HG03575 (cell line): Measurements from ENCODE around the gene CYP1A1.

Experiments
- ATAC-seq: cut with Tn5 transposase; IDR thresholded peaks from one replicate; pipeline ENCODE4 v1.9.1; 2021; ENCODE audit not compliant: unreplicated experiment, insufficient number of reproducible peaks, low FRiP score; ENCODE audit errors: extremely low read depth

Gene CYP1A1

DNA sequence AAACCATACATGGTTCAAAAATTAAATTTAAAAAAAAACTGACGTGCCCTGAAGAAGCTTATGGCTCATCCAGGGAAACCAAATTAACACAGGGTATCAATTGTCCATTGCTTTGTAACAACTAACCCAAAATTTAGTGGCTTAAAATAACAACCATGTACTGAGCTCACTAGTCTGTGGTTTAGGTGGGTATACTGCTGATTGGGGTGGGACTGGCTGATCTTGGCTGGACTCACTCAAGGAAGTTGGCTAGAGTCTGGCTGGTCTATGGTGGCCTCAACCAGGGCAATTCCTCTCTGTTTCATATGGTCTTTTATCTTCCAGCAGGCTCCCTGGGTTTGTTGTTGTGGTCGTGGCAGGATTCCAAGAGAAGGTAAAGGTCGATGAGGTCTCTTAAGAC is 15.4 kb downstream of the CYP1A1 start:
- ATAC-seq, result no peak

DNA sequence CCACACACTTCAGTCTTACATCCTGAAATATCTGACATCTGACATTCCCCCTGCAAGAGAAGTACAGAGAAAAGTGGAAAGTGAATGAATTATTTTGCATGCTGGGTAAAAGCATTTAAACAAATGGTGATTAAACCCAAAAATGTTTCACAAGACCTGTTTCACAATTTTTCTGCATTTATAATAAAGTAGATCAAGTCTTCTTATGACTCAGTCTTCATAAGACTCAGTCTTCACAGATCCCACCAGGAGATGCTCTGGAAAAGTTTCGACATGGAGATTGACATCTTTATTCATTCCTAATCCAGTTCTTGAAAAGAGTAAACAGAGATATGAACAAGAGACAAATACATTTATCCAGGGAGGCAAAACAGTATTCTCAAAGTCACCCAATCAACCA is 16.3 kb downstream of the CYP1A1 start:
- no peak for ATAC-seq

DNA sequence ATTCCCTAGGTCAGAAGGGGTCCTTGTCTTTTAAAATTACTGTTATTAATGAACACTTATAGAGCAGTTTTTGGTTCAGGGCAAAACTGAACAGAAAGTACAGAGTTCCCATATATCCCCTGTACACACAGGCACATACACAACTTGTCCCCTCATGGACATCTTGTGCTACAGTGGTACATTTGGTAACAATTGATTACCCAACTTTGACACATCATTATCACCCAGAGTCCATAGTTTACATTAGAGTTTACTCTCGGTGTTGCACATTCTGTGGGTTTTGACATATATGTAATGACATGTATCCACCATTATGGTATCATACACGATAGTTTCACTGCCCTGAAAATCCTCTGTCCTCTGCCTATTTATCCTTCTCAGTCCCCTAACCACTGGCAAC is 28.5 kb downstream of the CYP1A1 start:
- ATAC-seq, result no peak

DNA sequence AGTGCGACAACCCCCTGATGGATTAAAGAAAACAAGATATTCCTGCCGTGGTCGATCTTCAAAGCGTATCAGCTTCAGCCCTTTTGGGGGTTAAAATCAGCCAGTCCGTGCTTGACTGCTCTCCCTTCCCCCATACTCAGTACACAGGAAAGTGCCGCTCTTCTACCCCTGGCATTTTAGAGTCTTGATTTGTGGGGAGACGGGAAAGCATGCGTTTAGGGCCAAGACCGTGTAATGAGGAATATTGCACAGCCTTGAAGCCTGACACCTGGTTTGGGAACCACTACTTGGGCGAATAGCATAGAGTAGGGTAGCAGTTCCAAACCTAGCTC is 29.0 kb downstream of the CYP1A1 start:
- ATAC-seq, result no peak

DNA sequence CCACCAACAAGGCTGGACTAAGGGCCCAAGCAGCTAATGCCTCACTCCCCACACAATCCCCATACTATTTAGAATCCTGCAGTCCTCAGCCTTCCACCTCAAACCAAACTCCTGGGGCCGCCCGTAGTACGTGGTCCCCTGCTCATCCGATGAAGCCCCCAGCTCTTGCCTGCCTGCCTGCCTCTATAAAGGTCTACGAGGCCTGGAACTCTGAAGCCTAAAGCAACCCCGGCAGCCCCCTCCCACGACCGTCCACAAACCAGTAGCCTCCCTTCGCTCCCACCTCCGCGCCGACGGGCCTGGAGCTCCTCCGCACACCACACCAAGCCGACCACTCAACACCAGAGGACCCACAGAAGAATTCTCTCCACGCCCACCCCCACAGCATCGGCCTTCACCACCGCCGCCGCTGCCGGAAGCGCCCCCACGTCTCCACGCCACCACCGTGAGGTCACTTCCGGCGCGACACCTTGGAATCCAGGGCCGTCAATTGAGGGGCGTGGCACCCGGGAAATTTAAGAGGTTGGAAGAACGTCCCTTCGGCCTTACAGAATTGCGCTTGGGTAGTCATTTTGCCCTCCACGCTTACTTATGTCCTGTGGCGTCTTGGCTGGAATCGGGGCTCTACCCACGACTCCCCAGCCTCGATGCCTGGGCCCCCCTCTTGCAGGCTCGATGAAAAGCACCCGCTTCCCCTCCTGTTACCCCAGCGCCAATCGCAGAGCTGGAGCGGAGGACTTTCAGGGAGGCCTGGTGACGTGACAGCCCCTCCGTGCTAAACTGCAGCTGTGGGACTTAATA is 29.5 kb downstream of the CYP1A1 start, which contains the start of gene EDC3:
Gene EDC3, minus strand, starts transcription at position 428 of the 801 bp plus-strand sequence. CDS start 20,900 bp downstream, outside the sequence.
- ATAC-seq, result no peak

DNA sequence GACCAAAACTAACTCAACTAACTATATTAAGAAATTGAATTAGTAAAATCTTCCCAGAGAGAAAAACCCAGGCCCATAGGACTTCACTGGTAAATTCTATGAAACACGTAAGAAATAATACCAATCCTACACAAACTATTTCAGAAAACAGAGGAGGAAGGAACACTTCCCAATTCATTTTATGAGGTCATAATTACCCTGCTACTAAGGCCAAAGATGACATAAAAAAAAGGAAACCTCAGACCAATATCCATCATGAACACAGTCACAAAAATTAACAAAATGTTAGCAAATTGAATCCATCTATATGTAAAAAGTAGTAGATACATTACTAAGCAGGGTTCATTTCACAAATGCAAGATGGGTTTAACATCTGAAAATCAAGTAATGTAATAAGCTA is 33.0 kb downstream of the CYP1A1 start:
- no peak for ATAC-seq

DNA sequence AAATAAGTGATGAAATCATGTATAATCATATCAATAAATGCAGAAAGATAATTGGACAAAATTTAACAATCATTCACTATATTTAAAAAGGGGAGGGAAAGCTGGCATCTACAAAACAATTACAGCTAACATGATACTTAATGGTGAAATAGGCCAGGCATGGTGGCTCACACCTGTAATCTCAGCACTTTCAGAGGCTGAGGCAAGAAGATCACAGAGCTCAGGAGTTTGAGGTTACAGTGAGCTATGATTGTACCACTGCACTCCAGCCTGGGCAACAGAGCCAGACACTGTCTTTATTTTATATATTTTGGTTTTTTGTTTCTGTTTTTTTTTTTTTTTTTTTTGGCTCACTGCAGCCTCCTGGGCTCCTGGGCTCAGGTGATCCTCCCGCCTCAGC is 41.6 kb downstream of the CYP1A1 start:
- ATAC-seq, result no peak

DNA sequence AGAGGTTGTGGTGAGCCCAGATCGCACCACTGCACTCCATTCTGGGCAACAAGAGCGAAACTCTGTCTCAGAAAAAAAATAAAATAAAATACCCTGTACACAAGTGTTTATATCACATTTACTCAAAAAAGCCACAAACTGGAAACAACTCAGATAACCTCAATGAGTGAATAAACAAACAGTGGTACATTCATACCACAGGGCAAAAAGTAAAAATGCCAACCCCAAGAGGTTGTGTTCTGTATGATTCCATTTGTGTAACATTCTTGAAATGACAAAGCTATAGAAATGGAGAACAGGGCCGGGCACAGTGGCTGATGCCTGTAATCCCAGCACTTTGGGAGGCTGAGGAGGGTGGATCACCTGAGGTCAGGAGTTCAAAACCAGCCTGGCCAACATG is 42.4 kb downstream of the CYP1A1 start:
- ATAC-seq, result no peak

DNA sequence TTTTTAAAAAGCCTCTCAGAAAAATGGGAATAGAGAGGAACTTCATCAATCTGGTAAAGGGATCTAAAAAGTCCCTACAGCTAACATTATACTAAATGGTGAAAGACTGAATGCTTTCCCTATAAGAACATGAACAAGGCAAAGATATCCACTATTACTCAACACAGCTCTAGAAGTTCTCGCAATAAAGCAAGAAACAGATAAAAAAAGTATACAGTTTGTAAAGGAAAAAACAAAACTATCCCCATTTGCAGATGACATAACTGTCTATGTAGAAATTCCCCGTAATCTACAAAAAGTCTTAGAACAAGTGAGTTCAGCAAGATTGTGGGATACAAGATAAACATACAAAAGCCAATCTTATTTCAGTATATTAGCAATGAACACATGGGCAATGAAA is 44.9 kb downstream of the CYP1A1 start:
- no peak for ATAC-seq

DNA sequence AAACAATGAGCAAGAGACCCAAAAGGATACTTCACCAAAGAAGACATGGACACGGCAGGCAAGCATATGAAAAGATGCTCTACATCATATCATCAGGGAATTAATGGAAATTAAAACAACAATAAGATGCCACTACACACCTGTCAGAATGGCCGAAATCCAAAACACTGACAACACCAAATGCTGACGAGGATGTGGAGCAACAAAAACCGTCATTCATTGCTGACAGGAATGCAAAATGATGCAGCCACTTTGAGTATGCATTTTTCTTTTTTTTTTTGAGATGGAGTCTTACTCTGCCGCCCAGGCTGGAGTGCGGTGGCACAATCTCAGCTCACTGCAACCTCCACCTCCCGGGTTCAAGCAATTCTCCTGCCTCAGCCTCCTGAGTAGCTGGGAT is 48.5 kb downstream of the CYP1A1 start:
- no peak for ATAC-seq

DNA sequence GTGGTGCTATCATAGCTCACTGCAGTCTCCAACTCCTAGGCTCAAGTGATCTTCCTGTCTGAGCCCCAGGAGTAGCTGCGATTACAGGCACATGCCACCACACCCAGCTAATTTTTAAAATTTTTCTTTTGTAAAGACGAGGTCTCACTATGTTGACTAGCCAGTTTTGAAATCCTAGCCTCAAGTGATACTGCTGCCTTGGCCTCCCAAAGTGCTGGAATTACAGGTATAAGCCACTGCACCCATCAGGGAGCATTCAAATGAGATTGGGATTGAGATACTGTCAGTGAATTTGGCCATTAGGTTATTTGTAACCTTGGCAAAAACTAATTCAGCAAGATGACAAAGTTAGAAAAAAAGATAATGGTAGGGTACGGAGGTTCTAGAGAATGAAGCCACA is 51.2 kb downstream of the CYP1A1 start:
- ATAC-seq, result no peak

DNA sequence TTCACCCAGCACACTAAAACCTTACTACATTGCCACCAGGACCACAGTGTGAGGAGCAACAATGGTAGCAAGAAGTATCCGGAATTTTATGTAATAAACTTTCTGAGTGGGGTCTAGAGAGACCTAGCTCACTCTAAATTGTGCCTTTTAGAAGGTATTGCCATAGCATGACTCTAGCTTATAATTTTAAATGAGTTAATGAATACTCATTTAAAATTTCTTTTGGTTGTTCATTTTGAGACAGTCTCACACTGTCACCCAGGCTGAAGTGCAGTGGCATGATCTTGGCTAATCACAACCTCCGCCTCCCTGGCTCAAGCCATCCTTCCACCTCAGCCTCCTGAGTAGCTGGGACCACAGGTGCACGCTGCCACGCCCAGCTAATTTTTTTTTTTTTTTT is 55.7 kb downstream of the CYP1A1 start:
- no peak for ATAC-seq
